Left renal cortex interstitium (tissue), 4 donors: ENCODE data around the gene SPINDOC. TPM values are rescaled to one million over a fixed set of nuclear protein-coding genes. Genes with fewer than 3 reads are reported as not detected.
"Not testable (repeated sequence)": the region's sequence is repeated elsewhere in the genome, so short reads cannot be mapped to it uniquely, and the experiment has no call there.

Source experiments
- DNase-seq, 4 donors: peaks; one replicate each; pipeline ENCODE4 v3.0.0-alpha.2; 2013; ENCODE audit warnings: low read depth in 4 of 4, low spot score in 2 of 4, missing footprints in 1 of 4
- polyA plus RNA-seq, 4 donors: library from polyadenylated mRNA; unstranded; fragments of 120-200 nt; gene quantifications; one replicate each; pipeline ENCODE4 v1.2.1, GENCODE V29; 2013; ENCODE audit not compliant: insufficient read length in 4 of 4

SPINDOC gene
- polyA plus RNA-seq, 4 donors = 23.4 to 46.3 (median 37.1) TPM

DNA sequence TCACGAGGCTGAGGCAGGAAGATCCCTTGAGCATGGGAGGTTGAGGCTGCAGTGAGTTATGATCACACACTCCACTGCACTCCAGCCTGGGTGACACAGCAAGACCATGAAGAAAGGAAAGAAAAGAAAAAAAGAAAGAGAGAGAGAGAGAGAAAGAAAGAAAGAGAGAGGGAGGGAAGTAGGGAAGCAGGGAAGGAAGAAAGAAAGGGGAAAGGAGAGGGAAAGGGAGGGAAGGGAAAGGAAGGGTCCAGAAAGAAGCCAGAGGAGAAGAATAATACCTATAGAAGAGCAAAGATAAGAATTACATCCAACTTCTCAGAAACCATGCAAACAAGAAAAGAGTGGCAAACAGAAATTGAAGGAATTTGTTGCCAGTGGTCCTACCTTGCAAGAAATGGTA lies 27.4 kb upstream of the SPINDOC start:
- no peak for DNase-seq

DNA sequence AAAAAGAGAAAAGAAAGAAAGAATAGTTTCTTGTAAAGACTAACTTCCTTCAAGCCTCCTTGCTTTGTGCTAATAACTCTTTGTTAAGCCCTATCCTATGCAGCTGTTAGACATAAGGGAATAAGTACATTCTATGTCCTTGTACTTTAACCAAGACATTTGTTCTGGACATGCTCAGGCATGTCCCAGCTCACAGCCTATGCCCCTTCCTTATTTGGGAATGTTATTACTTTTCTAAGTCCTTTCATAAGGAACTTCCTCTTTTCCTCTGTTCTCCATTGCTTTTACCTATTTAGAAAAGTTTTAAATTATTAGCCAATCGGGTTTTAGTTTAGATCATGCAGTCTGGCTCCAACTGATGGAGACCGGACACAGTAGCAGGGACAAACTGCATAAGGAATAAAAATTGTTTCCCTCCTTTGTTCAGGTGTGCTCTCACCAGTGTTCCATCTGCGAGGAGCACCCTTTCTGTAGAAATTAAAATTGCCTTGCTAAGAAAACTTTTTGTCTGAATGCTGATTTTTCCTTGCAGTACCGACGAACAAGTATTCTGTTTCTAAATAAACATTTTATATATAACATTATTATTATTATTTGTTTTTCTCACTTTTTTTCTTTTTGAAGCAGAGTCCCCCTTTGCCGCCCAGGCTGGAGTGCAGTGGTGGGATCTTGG lies 21.6 kb upstream of the SPINDOC start:
- no peak for DNase-seq

DNA sequence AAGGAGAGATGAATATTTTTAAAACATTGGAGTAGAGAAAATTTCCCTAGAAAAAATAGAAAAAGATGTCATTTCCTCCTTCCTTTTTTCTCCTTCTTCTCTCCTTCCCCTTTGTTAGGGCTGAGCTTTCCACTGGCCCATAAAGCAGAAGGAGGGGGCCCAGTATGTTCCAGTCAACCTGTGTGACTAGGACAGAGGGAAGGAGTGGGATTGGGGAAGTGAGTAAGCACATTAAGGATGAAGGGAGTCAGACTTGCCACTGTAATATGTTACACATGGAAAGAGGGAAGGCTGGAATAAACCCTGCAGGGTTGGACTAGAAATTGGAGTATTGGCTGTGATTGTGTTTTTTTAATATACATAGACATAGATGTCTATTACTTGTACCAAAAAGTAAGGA lies 20.1 kb upstream of the SPINDOC start:
- DNase-seq = no peak

DNA sequence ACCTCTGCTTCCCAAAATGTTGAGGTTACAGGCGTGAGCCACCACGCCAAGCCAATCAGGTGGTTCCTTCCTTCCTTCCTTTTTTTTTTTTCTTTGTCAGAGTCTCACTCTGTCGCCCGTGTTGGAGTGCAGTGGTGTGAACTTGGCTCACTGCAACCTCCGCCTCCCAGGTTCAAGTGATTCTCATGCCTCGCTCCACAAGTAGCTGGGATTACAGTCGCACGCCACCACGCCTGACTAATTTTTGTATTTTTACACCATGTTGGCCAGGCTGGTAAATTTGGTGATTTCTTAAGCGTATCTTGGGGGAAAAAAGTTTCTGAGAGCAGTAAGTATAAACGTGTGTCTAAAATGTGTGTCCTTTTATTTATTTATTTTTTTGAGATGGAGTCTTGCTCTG lies 18.2 kb upstream of the SPINDOC start:
- DNase-seq = no peak

DNA sequence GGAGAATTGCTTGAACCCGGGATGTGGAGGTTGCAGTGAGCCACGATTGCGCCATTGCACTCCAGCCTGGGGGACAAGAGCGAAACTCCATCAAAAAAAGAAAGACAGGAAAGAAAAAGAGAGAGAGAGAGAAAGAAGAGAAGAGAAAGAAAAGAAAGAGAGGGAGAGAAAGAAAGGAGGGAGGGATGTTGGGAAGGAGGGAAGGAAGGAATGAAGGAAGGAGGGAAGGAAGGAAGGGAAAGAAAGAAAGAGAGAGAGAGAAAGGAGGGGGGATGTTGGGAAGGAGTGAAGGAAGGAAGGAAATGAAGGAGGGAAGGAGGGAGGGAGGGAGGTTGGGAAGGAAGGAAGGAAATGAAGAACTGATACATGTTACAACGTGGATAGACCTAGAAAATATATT lies 12.3 kb upstream of the SPINDOC start:
- no peak for DNase-seq

DNA sequence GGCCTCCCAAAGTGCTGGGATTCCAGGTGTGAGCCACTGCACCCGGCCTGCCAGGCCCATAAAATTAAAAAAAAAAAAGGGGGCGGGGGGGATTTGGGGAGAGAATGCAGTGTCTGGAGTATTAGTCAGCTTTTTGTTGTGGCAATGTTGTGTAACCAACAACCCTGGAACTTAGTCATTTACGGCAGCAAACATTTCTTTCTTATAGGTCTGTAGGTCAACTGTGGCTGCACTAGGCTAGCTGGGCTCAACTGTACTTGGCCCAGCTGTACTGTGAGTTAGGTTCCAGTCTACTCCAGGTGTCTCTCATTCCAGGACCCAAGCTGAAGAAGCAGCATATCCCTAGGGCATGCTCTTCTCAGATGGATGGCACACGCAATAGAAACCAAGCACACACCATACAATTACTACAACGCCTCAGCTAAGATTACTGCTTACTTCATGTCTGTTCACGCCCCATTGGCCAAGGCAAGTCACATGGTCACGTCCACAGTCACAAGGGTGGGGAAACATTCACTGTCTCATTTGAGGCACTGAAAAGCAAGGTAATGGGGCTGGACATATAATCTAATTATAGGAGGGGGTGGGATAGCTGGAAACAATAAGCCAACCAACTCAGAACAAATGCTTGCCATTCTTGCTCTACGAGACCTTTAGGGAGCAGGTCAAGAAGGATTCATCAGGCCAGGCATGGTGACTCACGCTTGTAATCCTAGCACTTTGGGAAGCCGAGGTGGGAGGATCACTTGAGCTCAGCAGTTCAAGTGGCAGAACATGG lies 10.4 kb upstream of the SPINDOC start:
- DNase-seq = no peak

DNA sequence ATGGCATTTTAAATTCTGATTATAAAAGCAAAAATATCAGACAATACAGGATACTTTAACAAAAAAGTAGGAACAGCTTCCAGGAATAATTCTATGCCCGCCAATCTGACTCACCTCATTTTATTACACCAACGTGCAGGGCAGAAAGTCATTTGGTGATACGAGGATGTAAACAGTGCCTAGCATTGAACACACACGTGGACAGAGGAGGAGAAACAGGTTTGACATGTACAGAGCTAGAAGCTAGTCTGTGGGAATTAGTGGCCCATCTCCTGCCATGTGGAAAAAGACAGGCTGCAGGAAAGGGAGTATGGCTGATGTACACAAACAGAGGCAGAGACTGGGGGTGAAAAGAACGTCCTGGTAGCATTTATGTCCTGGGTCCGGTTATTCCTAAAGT lies 9.0 kb upstream of the SPINDOC start:
- no peak for DNase-seq

DNA sequence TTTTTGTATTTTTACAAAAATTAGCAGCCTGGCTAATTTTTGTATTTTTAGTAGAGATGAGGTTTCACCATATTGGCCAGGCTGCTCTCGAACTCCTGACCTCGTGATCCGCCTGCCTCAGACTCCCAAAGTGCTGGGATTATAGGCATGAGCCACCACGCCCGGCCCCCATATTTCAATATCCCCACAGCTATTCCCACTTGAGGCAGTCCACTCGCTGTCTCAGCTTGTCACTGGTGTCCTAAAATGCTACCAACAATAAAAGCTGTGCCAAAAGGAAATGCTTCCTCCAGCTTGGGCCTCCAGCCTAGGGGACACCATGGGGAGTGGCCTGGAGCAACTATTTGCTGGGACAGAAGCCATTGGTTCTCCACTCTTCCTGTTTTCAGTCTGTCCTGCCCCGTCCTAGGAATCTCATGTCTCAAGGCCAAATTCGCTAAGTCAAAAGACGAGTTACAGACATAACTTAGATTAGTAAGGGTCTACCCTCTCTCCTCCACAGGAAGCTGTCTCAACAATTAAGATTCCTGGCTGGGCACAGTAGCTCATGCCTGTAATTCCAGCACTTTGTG lies 7.3 kb upstream of the SPINDOC start:
- no peak for DNase-seq

DNA sequence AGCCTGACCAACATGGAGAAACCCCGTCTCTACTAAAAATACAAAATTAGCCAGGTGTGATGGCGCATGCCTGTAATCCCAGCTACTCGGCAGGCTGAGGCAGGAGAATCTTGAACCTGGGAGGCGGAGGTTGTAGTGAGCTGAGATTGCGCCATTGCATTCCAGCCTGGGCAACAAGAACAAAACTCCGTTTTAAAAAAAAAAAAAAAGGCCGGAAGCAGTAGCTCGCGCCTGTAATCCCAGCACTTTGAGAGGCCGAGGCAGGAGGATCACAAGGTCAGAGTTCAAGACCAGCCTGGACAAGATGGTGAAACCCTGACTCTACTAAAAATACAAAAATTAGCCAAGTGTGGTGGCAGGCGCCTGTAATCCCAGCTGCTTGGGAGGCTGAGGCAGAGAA lies 2.9 kb upstream of the SPINDOC start:
- DNase-seq = not testable (repeated sequence)

DNA sequence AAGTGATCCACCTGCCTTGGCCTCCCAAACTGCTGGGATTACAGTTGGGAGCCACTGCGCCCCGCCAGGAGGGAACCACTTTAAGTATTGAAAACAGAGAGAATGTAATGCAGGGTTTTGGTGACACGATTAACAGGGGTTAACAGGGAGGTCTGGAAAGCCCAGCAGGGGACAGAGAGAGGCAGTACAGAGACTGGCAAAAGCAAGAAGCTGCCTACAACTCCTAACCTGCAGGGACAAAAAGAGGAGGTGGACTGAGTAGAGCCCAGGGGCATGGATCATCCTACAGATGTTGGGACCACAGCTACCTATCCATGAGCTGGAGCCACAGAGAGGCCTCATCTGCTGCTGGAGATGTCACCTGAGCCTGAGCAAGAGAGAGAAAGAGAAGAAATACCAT lies 1.7 kb upstream of the SPINDOC start:
- DNase-seq = no peak

DNA sequence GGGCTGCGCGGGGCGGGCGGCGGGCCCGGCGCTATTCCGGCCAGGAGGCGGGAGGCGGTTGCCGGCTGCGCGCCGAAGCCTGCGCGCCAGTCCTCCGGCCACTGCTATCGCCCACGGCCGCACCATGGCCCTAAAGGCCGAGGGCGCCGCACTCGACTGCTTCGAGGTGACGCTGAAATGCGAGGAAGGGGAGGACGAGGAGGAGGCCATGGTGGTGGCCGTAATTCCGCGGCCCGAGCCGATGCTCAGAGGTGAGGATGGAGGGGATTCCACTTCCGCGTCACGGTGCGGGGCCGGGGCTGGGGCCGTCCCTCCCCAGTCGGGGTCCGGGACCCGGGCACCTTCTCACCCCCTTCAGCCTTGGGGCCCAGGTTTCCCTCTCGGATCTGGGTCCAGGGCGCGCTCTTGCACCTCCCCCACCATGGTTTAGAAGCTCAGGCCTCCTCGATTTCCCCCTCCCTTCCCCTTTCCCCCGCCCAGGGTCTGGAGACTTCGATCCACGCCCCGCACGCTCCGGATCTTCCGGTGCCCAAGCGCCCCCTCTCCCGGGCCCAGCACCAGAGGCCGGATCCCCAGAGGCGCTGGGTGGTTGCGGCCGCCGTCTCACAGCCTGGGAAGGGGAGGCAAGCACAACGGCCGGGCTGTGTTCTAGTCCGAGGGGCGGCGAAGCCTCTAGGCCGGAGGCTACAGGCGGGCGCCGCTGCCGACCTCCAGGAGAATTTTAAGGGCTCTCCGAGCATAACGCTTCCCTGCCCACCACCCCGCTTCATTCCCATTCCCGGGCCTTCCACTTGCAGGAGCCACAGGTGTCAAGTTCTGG lies 517 bp downstream of the SPINDOC start:
- peak in 1 of 4 donors; percentile 52 for DNase-seq

DNA sequence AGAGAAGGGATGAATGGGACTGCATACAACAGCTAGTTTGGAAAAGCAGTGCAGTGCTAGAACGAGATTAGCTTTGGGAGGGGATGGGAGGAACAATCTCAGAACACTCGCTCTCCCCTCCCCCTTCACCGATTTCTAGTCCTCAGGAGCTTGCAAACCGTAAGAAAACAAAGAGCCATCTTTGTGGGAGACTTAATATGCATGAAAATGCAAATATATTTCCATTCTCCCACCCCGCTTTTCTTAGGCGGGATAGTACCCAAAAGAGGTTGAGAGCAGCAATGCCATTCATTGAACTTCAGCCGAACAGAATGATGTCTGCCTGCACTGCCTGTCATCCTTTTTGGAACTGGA lies 1.1 kb downstream of the SPINDOC start:
- no peak for DNase-seq

DNA sequence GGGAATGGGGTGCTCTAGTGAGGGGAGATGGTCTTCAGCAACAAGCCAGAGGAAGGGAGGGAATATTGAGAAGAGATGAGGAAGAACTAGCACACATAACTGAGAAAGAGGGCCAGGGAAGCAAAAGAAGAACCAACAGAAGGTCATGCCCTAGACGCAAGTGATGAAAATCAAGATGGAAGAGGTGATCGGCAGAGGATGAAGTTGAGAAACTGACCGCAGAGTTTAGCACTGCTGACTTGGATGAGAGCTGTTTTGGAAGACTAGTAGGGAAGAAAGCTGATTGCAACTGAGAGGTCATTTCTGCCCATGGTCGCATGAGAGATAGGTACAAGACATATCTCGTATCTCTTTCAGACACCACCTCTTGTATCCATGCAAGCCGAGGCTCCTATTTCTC lies 2.9 kb downstream of the SPINDOC start:
- DNase-seq = no peak

DNA sequence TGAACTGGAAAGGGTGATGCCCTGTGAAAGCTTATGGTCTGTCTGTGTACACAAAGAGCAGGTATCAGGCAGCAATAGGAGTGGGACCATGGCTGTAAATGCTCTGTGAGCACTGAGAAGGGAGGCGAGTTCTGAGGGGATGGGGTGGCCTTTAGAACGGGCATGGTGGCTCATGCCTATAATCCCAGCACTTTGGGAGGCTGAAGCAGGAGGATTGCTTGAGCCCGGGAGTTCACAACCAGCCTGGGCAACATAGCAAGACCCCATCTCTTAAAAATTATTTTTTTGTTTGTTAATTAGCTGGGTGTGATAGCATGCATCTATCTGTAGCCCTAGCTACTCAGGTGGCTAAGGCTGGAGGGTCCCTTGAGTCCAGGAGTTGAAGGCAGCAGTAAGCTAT lies 3.5 kb downstream of the SPINDOC start:
- no peak for DNase-seq

DNA sequence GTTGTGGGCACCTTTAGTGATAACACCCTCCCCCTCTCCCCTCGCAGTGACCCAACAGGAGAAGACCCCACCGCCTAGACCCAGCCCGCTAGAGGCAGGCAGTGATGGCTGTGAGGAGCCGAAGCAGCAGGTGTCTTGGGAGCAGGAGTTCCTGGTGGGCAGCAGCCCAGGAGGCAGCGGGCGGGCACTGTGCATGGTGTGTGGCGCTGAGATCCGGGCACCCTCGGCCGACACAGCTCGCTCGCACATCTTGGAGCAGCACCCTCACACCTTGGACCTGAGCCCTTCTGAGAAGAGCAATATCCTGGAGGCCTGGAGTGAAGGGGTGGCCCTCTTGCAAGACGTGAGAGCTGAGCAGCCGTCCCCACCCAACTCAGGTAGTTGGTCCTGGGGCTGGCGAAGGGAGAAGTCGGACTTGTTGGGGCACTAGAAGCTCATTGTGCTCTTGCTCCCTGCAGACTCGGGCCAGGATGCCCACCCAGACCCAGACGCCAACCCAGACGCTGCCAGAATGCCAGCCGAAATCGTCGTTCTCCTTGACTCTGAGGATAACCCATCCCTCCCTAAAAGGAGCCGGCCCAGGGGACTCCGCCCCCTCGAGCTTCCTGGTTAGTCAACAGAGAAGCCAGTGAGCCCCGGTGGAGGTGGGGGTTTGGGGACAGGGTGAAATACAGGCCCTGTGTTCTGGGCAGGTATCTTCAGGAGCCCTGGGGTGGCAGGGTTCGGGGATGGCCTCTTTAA lies 4.7 kb downstream of the SPINDOC start:
- no peak for DNase-seq

DNA sequence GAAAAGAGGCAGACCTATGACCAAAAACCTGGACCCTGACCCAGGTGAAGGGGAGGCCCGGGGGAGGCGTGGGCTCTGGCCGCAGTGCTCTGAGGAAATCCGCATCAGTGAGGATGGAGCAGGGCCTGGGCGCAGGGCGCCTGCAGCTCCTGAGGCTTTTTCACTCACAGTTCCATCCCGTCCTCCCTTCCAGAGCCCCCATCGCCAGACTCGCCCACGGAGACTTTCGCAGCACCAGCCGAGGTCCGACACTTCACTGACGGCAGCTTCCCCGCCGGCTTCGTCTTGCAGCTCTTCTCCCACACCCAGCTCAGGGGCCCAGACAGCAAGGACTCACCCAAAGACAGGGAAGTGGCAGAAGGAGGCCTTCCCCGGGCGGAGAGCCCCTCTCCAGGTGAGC lies 5.4 kb downstream of the SPINDOC start:
- no peak for DNase-seq

DNA sequence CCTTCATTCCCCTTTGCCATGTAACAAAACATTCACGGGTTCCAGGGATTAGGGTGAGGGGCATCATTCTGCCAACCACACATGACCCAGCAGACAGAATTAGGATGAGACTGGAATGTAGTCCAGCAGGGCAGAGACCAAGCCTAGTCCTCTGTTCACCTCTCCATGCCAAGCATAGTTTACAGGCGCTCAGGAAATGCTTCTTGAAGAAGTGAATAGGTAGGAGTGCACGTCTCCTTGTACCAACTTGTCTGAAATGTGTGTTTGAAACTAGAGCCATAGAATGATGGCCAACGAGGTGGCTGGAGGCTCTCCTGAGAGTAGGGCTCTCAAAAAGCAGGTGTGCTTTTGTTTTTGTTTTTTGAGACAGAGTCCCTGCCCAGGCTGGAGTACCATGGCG lies 8.2 kb downstream of the SPINDOC start:
- no peak for DNase-seq

DNA sequence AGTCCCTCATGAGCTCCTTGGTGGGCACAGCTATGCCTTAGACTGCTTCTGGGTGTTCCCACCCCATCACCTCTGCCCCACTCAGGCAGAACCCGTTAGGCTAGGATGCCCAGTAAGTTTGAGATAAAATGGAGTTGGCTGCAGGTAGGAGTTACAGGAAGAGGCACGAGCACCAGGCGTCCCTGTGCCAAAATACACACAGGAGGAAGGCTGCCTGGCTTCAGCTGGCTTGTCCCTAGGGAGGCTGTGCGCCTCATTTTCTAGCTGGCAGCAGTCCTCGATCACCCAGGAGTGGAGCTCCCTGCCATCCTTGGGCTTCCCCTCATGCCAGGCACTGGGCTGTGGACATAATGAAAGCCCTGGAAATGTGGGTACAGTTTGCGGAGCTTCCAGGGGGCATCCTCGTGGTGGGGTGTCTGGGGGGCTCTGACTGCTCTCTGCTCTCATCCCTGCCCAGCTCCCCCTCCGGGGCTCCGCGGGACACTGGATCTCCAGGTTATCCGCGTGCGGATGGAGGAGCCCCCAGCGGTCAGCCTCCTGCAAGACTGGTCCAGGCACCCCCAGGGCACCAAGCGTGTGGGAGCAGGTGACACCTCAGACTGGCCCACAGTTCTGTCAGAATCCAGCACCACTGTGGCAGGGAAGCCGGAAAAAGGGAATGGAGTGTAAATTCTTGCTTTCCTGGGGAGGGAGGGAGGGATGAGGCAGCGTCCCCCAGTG lies 13.4 kb downstream of the SPINDOC start:
- DNase-seq = no peak

DNA sequence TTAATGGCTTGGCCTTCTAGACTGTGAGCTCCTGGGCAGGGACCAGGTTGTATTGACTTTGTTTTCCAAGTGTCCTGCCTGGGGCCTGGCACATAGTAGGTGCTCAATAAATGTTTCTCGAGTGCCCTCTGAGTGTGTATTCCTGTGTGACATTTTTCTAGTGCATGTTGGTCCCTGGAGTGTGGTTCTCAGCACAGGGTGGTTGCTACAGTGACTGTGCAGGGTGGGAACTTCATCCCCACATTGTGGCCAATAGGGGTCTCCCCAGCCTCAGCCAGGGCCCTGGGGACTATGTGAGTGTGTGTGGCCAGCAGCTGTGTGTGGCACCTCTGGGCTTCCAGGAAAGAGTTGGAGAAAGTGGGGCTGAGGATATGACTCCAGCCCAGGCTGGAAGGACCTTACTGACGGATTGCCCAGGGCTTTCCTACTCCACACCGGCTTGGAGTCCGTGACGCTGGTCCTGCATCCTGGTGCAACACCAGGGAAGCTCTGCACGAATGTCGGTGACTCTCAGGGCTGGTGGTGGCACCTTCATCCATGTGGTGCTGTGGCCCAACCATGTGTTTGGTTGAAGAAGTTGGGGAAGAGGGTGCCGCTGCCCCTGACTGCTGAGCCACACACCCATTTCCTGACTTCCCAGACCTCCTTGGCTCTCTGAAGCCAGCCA lies 16.7 kb downstream of the SPINDOC start:
- no peak for DNase-seq
